ENCODE data around the gene RAB3IP. TPM values are rescaled to one million over a fixed set of nuclear protein-coding genes. Genes with fewer than 3 reads are reported as not detected.
A peak's percentile ranks its signal among the peaks of the same experiment; 100 is the strongest.
"Not testable (repeated sequence)": the region's sequence is repeated elsewhere in the genome, so short reads cannot be mapped to it uniquely, and the experiment has no call there.

RAB3IP gene
- total RNA-seq, 1 donor from 2014 or later: 15.7 TPM

DNA sequence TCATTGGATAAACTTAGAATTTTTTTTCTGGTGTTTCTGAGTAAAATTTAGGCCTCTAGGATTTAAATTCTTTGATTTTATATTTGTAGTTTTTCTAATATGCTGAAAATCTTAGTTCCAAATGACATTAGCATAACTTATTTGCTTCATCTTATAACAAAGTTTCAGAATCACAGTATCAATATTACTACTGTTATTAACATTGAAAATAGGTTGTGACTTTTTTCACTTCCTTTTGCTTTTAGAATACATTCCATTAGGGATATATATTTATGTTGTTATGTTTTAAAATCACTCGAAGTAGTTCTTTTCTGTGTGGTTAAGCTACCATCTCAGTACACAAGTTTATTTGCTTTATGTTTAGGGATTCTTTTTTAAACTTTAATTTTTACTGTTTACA is 12.8 kb downstream of the RAB3IP start:
- no peak for ATAC-seq
- DNase-seq (ENCODE audit: low spot score): no peak
- intact Hi-C loops (cut with DNase I): no loop called here

GRCh38 chr12:69755302-69755701 is 16.6 kb downstream of the RAB3IP start:
- intact Hi-C loops (cut with DNase I): no loop called here
- DNase-seq (ENCODE audit: low spot score): no peak
- no peak for ATAC-seq

GRCh38 chr12:69756088-69756755 is 17.6 kb downstream of the RAB3IP start:
- ATAC-seq (no peak), DNase-seq (ENCODE audit: low spot score) (no peak)
- intact Hi-C loops (cut with DNase I): no loop called here

DNA sequence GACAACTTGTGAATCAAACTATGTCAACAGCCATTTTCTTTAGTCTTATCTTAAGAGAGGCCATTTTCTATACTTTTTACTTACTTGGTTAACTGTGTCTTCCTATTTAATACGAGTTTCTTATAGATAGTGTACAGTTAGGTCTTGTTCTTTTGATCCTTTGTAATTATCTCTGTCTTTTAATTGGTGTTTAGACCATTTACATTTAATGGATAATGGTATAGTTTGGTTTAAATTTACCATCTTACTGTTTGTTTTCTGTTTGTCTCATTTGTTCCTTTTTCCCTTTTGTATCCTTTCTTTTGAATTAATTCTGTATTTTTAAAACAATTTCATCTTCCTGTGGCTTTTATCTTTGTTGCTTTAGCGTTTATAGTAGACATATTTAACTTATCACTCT is 19.4 kb downstream of the RAB3IP start:
- no peak for ATAC-seq
- intact Hi-C loops (cut with DNase I): no loop called here
- no peak for DNase-seq (ENCODE audit: low spot score)

DNA sequence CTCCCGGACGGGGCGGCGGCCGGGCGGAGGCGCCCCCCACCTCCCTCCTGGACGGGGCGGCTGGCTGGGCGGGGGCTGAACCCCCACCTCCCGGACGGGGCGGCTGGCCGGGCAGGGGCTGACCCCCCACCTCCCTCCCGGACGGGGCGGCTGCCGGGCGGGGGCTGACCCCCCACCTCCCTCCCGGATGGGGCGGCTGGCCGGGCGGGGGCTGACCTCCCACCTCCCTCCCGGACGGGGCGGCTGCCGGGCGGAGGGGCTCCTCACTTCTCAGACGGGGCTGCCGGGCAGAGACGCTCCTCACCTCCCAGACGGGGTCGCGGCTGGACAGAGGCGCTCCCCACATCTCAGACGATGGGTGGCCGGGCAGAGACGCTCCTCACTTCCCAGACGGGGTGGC is 20.9 kb downstream of the RAB3IP start:
- intact Hi-C loops (cut with DNase I); DNase-seq (ENCODE audit: low spot score); ATAC-seq: not testable (repeated sequence)

- no peak for DNase-seq (ENCODE audit: low spot score)
- intact Hi-C loops (cut with DNase I): no loop called here
- no peak for ATAC-seq
Measured at GRCh38 chr12:69765515-69765914, 26.9 kb downstream of the RAB3IP start.

GRCh38 chr12:69766260-69766659 is 27.6 kb downstream of the RAB3IP start:
- DNase-seq (ENCODE audit: low spot score): no peak
- no peak for ATAC-seq
- intact Hi-C loops (cut with DNase I): no loop called here

DNA sequence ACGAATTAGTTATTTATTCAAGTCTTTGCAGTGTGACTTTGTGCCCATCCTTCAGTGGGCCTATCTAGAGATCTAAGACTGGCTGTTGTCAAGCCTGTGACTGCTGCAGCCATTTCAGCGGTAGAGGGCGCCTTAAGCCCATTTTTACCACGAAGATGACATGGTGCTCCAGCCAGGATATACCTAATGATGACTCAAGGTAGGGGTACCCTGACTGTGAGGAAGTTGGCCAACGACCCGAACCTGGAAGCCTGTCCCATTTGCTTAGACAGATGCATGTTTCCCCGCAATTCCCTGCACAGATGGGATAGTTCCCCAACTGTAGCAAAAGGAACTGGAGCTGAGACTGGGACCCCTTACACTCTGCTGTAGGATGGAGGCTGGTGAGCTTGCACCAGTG is 41.3 kb downstream of the RAB3IP start:
- ATAC-seq: no peak
- intact Hi-C loops (cut with DNase I): no loop called here

DNA sequence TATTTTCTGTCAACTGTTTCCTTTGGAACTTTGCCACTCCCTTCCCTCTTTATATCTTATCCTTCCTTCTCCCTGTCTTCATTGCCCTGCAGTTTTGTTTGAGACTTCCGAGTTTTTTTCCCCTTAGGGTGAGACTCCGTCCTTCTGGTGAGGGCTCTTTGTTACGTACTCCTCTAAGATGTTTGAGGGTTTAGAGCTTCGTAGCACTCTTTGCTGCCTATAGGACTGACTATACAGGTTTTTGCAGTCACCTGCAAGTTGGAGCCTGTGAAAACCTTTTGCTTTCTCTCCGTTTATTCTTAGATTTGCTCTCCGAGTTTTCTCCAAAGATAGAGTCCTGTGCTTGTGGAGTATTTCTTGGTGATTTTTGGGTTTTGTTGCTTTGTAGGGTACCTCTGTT is 44.7 kb downstream of the RAB3IP start:
- DNase-seq (ENCODE audit: low spot score): no peak
- no peak for ATAC-seq
- intact Hi-C loops (cut with DNase I): no loop called here

More for the DNA sequence above, 41.3 kb downstream of the RAB3IP start:
- no peak for DNase-seq (ENCODE audit: low spot score)

DNA sequence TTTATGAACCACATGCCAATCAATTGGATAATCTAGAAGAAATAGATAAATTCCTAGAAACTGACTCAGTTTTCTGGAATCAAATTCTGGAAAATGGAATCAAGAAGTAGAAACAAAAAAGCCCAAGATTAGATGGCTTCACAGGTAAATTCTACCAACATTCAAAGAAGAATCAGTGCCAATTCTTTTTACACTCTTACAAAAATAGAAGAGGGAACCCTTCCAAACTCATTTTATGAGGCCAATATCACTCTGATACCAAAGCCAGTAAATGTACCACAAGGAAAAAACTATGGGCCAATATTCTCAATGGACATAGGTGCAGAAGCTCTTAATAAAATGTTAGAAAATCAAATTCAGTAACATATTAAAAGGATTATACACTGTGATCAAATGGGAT is 50.7 kb downstream of the RAB3IP start:
- intact Hi-C loops (cut with DNase I): no loop called here
- no peak for ATAC-seq
- no peak for DNase-seq (ENCODE audit: low spot score)

- intact Hi-C loops (cut with DNase I): no loop called here
- no peak for ATAC-seq
- DNase-seq (ENCODE audit: low spot score): no peak
Measured at GRCh38 chr12:69792533-69792932, 53.9 kb downstream of the RAB3IP start.

GRCh38 chr12:69807101-69807897 is 68.6 kb downstream of the RAB3IP start:
- DNase-seq (ENCODE audit: low spot score); intact Hi-C loops (cut with DNase I); ATAC-seq: not testable (repeated sequence)

DNA sequence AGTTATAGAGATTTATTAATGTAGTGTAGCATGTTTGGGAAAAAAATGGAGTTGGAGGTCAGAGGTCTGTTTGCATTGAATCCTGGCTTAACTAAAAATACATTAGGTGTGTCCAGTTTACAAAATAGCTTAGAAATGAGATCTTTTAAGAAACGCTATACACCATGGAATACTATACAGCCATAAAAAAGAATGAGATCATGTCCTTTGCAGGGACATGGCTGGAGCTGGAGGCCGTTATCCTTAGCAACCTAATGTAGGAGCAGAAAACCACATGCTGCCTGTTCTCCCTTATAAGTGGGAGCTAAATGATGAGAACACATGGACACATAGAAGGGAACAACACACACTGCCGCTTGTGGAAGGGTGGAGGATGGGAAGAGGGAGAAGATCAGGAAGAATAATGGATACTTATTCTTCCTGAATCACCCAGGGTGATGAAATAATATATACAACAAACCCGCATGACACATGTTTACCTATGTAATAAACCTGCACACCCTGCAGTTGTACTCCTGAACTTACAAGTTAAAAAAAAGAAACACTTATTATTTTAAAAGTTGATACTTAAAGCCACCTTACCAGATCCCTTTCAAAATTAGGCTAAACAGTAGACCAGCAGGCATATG is 72.3 kb downstream of the RAB3IP start:
- ATAC-seq (no peak), DNase-seq (ENCODE audit: low spot score) (no peak)
- intact Hi-C loops (cut with DNase I): no loop called here

- ATAC-seq (no peak), DNase-seq (ENCODE audit: low spot score) (no peak)
- intact Hi-C loops (cut with DNase I): no loop called here
Measured at GRCh38 chr12:69816082-69816481, 77.4 kb downstream of the RAB3IP start.

DNA sequence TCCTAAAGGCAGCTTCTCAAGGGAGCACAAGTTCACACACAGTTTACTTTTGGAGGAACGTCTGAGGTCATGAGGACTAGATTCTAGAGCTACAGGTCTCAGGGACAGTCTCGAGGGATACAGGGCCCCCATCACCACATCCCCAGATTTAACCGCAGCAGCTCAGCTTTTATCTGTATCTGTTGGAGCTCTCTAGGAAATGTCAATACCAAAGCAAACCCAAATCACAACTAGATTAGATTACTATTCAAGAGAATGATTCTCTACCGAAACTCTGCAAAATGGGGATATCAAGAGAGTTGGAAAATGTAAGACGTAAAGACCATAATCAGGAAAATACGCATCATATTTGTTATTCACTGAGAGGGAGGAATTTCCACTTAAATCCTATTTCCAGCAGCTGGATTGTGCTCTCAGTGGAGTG is 82.4 kb downstream of the RAB3IP start:
- intact Hi-C loops (cut with DNase I): no loop called here
- no peak for DNase-seq (ENCODE audit: low spot score)
- ATAC-seq: peak; percentile 39

- DNase-seq (ENCODE audit: low spot score): no peak
- intact Hi-C loops (cut with DNase I): no loop called here
- ATAC-seq: peak; percentile 30
Measured at GRCh38 chr12:69821456-69822159, 82.9 kb downstream of the RAB3IP start.

DNA sequence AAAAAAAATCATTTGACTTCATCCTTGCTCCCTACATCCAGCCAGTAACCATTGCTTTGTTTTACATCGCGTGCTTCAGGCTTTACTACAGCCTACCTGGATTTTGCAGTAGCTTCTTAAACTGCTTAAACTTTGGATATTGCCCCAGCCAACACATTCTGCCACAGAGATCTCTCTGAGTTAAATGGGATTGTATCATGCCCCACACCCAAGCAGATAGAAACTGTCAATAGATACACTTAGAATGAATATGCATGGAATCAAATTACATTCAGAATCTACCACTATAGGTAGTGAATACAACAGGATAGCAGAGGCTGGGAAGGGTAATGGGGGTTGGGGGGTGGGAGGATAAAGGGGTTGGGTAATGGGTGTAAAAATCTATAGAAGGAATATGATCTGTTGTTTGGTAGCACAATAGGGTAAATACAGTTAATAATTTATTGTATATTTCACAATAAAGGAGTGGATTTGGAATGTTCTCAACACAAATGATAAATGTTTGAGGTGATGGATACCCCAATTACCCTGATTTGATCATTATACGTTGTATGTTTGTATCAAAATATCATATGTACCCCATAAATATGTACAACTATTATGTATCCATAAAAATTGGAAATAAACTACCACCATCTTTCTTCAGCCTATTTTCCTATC is 83.7 kb downstream of the RAB3IP start:
- intact Hi-C loops (cut with DNase I): no loop called here
- ATAC-seq (no peak), DNase-seq (ENCODE audit: low spot score) (no peak)

DNA sequence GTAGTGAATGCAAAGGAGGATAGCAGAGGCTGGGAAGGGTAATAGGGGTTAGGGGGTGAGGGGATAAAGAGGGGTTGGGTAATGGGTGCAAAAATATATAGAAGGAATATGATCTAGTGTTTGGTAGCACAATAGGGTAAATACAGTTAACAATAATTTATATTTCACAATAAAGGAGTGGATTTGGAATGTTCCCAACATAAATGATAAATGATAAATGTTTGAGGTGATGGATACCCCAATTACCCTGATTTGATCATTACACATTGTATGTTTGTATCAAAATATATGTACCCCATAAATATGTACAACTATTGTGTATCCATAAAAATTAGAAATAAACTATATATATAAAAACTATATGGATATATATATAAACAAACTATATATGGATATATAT is 85.4 kb downstream of the RAB3IP start:
- DNase-seq (ENCODE audit: low spot score): no peak
- no peak for ATAC-seq
- intact Hi-C loops (cut with DNase I): no loop called here

- no peak for DNase-seq (ENCODE audit: low spot score)
- ATAC-seq: no peak
- intact Hi-C loops (cut with DNase I): no loop called here
Measured at GRCh38 chr12:69824966-69825560, 86.4 kb downstream of the RAB3IP start, which contains the start of gene MYRFL. TSS of gene MYRFL (plus strand) at chr12:69825227. CDS start at chr12:69825518, 291 bp downstream.

All from sciatic nerve (tissue), 2 donors.